Lung (tissue), 12 donors: ENCODE data around the gene GPC6. TPM values are rescaled to one million over a fixed set of nuclear protein-coding genes. Genes with fewer than 3 reads are reported as not detected.

Source experiments
- ATAC-seq: fragments of 200-7000 bp; cut with Tn5 transposase; one replicate; pipeline ENCODE4 v1.9.1; 2020; ENCODE audit warnings: moderate number of reproducible peaks; ENCODE audit not compliant: insufficient read depth, low FRiP score
- DNase-seq, 3 donors: peaks; one replicate each; pipeline ENCODE4 v3.0.0-alpha.2; 2013 to 2017
- H3K27ac ChIP-seq, 2 donors: one replicate each; pipeline ENCODE4 v1.5.1; 2013; ENCODE audit warnings: mild to moderate bottlenecking in 2 of 2, moderate library complexity in 2 of 2, control low read depth in 1 of 2, inconsistent platforms in 1 of 2, low read depth in 1 of 2, low read length in 1 of 2
- H3K27me3 ChIP-seq, 3 donors: one replicate each; pipeline ENCODE4 v1.5.1; 2013; ENCODE audit warnings: low read length in 2 of 3; ENCODE audit not compliant: control insufficient read depth in 3 of 3, insufficient read depth in 3 of 3
- H3K36me3 ChIP-seq, 4 donors: one replicate each; pipeline ENCODE4 v1.5.1; 2013; ENCODE audit warnings: low read length in 4 of 4, mild to moderate bottlenecking in 1 of 4, moderate library complexity in 1 of 4; ENCODE audit not compliant: control insufficient read depth in 4 of 4, insufficient read depth in 4 of 4
- H3K4me1 ChIP-seq, 5 donors: one replicate each; pipeline ENCODE4 v1.5.1; 2013; ENCODE audit warnings: low read length in 5 of 5, mild to moderate bottlenecking in 2 of 5, moderate library complexity in 1 of 5; ENCODE audit not compliant: control insufficient read depth in 5 of 5, insufficient read depth in 5 of 5
- H3K4me3 ChIP-seq: one replicate; pipeline ENCODE4 v1.5.1; 2013; ENCODE audit warnings: mild to moderate bottlenecking, control low read depth, moderate library complexity
- H3K9ac ChIP-seq, 2 donors: one replicate each; pipeline ENCODE4 v1.5.1; 2013; ENCODE audit warnings: low read length in 2 of 2, control low read depth in 1 of 2; ENCODE audit not compliant: insufficient read depth in 1 of 2
- H3K9me3 ChIP-seq, 4 donors: one replicate each; pipeline ENCODE4 v1.5.1; 2013; ENCODE audit warnings: low read length in 3 of 4, mild to moderate bottlenecking in 1 of 4, moderate library complexity in 1 of 4; ENCODE audit not compliant: control insufficient read depth in 4 of 4, insufficient read depth in 3 of 4
- WGBS, 2 donors: extraction: QIAGEN DNeasy Blood & Tissue Kit; methylation state at CpG; one replicate each; pipeline ENCODE4 v1.1.7; 2013; 5-methylcytosine and 5-hydroxymethylcytosine counted together
- polyA plus RNA-seq, 2 donors: library from polyadenylated mRNA; stranded (reverse); fragments of 200-250 nt; gene quantifications; one replicate each; pipeline ENCODE4 v1.2.1, GENCODE V29; 2013
- total RNA-seq, 2 donors: library from RNA; depleted of rRNA in 1 of 2; stranded (reverse); fragments of >200 nt in 1 of 2; gene quantifications; one replicate each; pipeline ENCODE4 v1.2.1, GENCODE V29; 2014 to 2021
- TF ChIP-seq, protein P1 (sequence below): IDR thresholded peaks from 2 replicates; pipeline ENCODE4 v1.5.1; 2012; ENCODE audit warnings: mild to moderate bottlenecking; ENCODE audit errors: control extremely low read depth, extremely low read depth
- donor health status: control.
- donor health status: control.
- donor health status: Bipolar disorder and iron deficiency.
- donor health status: healthy.
- donor health status: DM: yes; HTN: yes; CAD: no.

Gene GPC6
- total and polyA plus RNA-seq, 4 donors = 0.45 to 31.4 (median 4.8) TPM

DNA sequence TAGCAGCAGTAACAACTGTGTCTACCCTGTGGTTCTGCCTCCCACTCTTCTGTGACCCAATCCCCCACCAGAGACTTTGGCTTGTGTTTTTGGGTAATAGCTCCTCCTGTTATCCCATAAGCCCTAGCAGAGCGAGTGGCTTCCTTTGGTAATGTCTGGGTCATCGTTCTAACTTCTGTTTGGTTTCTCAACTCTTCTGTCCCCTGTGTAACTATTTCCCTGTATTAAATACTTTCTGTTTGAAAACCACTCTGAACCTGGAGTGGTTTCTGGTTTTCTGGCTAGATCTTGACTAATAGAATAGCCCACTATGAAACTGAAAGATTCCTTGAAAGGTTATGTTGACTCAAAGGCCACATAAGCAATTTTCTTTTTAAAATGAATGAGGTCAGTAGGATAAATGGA, 902.9 kb downstream of the GPC6 start:
- no peak overlapping the region for H3K27ac ChIP-seq
- DNase-seq (no peak), ATAC-seq (no peak)
- TF ChIP-seq, protein P1, sequence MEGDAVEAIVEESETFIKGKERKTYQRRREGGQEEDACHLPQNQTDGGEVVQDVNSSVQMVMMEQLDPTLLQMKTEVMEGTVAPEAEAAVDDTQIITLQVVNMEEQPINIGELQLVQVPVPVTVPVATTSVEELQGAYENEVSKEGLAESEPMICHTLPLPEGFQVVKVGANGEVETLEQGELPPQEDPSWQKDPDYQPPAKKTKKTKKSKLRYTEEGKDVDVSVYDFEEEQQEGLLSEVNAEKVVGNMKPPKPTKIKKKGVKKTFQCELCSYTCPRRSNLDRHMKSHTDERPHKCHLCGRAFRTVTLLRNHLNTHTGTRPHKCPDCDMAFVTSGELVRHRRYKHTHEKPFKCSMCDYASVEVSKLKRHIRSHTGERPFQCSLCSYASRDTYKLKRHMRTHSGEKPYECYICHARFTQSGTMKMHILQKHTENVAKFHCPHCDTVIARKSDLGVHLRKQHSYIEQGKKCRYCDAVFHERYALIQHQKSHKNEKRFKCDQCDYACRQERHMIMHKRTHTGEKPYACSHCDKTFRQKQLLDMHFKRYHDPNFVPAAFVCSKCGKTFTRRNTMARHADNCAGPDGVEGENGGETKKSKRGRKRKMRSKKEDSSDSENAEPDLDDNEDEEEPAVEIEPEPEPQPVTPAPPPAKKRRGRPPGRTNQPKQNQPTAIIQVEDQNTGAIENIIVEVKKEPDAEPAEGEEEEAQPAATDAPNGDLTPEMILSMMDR = no peak
- H3K4me1 ChIP-seq = peaks cover 0 to 22% (median 5%) of the 10 kb centered on the region in 5 donors
- H3K4me3 ChIP-seq = no peak overlapping the region
- no peak overlapping the region for H3K9ac ChIP-seq
- H3K36me3 ChIP-seq = no peaks in the 10 kb centered on the region
- peaks cover 0 to 4% (median 0%) of the 10 kb centered on the region in 4 donors for H3K9me3 ChIP-seq
- H3K27me3 ChIP-seq = peaks cover 0 to 2% (median 0%) of the 10 kb centered on the region in 3 donors
- WGBS, 2 donors = 81% methylated on average over 2 of the region's 2 CpGs

DNA sequence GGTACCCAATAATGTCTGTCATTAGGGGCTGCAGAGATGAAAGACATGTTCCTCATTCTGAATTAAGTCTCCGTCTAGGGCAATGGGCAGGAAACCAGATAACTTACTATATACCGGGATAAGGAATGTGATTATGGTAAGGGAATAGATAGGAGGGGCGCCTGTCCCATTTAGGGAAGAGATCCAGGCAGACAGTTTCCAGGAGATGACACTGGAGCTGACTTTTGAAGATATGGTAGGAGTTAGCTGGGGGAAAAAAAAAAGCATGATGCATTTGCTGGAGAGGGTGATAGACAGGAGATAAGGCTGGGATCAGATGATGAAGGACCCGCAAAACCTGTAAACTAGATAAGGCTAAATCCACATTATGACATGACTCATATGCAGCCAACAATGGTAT, 912.2 kb downstream of the GPC6 start:
- DNase-seq (no peak), ATAC-seq (no peak)
- no peak overlapping the region for H3K9ac ChIP-seq
- WGBS, 2 donors = 79 to 83% methylated on average over 4 of the region's 4 CpGs
- H3K27me3 ChIP-seq = no peaks in the 10 kb centered on the region
- no peaks in the 10 kb centered on the region for H3K9me3 ChIP-seq
- TF ChIP-seq, protein P1 = no peak
- no peaks in the 10 kb centered on the region for H3K36me3 ChIP-seq
- H3K4me3 ChIP-seq = no peak overlapping the region
- peaks cover 0 to 2% (median 0%) of the 10 kb centered on the region in 5 donors for H3K4me1 ChIP-seq
- H3K27ac ChIP-seq = no peak overlapping the region

DNA sequence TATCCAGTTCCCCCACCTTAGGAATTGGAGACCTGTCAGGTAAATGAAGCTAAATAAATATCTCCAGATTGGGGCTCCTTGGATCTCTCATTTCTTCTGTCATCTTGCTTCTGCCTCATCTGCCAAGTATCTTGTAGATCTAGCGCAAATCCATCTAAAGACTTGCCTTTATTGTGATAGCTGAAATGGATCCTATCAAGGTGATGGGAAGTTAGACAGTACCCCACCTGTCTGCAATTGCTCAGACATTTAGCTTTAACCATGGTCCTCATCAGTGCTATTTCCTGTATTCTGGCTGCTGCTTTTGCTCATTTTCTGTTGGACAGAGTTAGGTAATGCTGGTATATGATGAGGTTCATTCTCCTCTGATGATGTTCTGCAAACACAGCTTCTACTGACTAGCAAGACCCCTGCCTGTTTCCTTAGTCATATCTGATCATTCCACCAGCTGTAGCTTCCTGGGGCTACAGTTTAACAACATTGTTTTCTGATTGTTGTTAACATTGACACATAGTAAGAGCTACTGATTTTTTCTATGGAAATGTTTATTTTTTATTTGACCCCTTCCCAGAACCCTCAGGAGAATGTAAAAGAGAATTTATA, 912.9 kb downstream of the GPC6 start:
- no peaks in the 10 kb centered on the region for H3K9me3 ChIP-seq

More for the DNA sequence above, 912.9 kb downstream of the GPC6 start:
- WGBS, 2 donors = 97% methylated on average over 1 of the region's 1 CpG
- Histone ChIP-seq H3K27ac (no peak overlapping the region), H3K4me3 (no peak overlapping the region), H3K9ac (no peak overlapping the region), H3K36me3 (no peaks in the 10 kb centered on the region), H3K27me3 (no peaks in the 10 kb centered on the region), H3K4me1 (no peaks in the 10 kb centered on the region)
- DNase-seq (no peak), ATAC-seq (no peak)
- TF ChIP-seq, protein P1 = no peak
